HG03095 (cell line): Measurements from ENCODE around the gene SLC1A6.
"Not testable (repeated sequence)": the region's sequence is repeated elsewhere in the genome, so short reads cannot be mapped to it uniquely, and the experiment has no call there.

Experiments used
- ATAC-seq: cut with Tn5 transposase; IDR thresholded peaks from one replicate; pipeline ENCODE4 v1.9.1; 2021; ENCODE audit warnings: moderate library complexity; ENCODE audit not compliant: unreplicated experiment

Gene SLC1A6

DNA sequence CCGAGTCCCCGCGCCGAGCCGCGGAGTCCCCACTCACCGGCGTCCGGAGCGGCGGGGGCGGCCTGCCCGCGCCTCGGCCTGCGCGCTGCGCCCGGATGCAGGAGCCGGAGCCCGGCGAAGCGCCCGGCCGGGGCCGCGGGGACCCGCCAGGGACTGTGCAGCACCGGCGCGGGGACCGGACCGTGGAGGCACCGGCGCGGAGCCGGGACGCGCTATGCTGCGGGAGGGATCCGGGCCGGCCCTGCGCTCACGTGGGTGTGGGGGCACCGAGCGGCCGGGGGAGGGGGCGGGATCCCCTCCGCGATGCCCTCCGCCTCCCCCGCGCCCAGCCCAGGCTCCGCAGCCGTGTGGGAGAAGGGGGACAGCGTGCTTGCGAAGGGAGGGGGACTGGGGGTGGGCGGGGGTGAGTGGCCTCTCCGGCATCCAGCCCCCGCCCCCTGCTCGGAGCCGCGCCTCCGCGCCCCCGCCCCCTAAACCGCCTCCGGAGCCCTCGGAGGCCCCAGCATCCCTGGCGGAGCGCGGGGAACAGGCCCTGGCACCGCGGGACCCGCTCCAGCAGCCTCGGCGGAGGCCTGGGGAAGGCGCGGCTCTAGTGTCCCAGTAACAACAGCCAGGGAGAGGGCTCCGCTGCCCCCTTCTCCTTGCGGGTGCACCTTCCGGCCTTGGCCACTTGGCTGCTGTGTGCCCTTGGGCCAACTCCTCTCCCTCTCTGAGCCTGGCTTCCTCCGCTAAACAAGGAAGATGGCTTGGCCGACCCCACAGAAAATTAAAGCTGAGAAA is at the start of gene SLC1A6:
Gene SLC1A6 (minus strand): TSS at position 389 of the 780 bp plus-strand sequence. CDS start 6,954 bp downstream, outside the sequence.
- no peak for ATAC-seq

DNA sequence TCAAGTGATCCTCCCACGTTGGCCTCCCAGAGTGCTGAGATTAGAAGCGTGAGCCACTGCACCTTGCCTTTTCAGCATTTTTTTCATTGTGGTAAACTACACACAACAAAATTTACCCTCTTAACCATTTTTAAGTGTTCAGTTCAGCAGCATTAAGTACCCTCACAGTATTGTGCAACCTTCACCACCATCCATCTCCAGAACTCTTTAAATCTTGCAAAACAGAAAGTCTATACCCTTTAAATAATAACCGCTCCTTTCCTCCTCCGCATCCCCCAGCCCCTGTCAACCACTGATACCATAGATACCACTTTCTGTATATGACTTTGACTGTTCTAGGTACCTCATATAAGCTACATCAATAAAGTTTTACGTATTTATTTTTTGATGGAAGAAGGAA is 48.8 kb upstream of the SLC1A6 start:
- ATAC-seq: no peak

DNA sequence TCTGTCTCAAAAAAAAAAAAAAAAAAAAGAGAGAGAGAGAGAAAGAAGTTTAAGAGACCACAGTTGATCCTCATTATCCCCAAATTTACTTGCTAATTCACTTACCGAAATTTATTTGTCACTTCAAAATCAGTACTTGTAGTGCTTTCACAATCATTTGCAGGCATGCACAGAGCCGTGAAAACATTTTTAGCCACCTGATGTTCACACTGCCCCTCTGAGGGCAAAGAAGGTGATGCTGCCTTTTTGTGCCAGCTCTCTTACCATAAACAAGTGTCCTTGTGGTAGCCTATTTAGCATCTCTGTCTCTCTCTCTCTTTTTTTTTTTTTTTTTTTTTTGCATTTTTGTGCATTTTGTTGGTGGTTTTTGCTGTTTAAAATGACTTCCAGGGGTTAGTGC is 45.6 kb upstream of the SLC1A6 start:
- no peak for ATAC-seq

DNA sequence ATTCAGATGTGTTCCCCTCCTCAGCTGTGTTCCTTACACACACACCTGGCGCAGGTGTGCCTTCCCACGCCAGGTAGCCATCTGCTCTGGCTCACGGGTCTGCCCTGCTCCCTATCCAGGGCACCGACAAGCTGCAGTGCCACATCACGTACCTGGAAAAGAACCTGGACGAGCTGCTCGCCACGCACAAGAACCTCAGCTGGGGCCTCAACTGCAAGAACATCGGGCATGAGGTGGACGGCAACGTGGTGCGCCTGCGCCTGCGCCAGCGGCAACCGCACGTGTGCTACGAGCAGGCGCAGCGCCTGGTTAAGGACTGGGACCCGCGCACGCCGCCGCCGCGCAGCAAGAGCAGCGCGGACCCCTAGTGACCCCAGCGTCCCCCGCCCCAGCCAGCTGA is 43.1 kb upstream of the SLC1A6 start:
- no peak for ATAC-seq

DNA sequence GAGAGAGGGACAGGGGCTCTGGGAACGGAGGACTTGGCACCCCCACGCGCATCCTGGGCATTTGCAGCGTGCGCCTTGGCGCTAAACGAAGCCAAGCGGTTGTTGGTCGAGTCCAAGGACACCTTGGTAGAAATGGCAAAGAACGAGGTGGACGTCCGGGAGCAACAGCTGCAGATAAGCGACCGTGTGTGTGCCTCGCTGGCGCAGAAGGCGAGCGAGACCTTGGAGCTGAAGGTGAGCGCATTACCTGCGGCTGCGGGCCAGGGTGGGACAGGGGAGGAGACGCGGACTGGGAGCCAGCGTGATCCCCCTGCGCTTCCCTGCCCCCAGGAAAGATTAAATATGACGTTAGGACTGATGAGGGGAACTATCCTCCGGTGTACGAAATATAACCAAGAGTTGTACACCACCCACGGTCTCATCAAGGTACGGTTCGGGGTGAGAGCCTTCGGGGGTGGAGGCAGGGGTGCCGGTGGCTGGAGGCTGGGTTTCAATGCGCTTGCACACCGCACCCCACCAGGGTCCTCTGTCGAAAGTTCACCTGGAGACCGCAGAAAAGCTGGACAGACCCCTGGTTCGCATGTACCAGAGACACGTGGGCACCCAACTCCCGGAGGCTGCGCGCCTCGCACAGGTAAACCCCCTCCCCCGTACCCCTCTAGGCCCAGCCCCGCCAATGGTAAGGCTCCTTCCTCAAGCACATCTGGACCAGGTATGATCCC is 41.8 kb upstream of the SLC1A6 start:
- no peak for ATAC-seq

DNA sequence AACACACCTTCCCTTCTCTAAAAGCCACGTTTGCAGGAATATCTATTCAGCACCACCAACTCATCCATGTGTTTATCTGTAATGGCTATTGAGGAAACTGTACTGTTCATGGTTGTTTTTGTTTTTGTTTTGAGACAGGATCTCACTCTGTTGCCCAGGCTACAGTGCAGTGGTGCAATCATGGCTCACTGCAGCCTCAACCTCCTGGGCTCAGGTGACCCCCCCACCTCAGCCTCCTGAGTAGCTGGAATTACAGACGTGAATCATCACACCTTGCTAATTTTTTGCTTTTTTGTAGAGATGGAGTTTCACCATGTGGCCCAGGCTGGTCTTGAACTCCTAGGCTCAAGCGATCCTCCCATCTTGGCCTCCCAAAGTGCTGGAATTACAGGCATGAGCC is 39.2 kb upstream of the SLC1A6 start:
- not testable (repeated sequence) for ATAC-seq

DNA sequence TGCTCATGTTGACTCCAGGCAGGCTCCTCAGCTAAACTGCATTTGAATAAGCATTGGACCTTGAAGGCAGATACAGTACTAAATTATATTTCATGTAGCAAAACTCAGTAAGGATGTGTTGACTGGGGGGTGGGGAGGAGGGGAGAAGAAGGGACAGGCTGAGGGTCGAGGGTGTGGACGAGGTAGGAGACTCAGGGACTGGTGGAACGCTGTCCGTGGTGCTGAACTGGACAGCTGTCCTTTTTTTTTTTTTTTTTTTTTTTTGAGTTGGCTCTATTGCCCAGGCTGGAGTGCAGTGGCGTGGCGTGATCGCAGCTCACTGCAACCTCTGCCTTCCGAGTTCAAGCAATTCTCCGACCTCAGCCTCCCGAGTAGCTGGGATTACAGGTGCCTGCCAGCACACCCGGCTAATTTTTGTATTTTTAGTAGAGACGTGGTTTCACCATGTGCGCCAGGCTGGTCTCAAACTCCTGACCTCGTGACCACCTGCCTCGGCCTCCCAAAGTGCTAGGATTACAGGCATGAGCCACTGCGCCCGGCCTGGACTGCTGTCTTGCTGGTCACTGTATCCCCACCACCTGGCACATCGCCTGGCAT is 36.4 kb upstream of the SLC1A6 start:
- ATAC-seq: no peak

DNA sequence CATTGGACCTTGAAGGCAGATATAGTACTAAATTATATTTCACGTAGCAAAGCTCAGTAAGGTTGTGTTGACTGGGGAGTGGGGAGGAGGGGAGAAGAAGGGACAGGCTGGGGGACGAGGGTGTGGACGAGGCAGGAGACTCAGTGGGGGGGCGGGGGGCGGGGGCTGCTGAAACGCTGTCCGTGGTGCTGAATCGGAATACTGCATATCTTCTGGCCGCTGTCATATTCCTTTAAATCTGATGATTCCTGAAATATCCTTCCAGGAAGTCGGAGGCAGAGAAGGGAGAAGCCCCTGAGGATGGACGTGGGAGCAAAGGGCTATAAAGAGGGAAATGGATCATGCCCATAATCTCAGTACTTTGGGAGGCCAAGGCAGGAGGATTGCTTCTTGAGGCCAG is 34.9 kb upstream of the SLC1A6 start:
- ATAC-seq: no peak

DNA sequence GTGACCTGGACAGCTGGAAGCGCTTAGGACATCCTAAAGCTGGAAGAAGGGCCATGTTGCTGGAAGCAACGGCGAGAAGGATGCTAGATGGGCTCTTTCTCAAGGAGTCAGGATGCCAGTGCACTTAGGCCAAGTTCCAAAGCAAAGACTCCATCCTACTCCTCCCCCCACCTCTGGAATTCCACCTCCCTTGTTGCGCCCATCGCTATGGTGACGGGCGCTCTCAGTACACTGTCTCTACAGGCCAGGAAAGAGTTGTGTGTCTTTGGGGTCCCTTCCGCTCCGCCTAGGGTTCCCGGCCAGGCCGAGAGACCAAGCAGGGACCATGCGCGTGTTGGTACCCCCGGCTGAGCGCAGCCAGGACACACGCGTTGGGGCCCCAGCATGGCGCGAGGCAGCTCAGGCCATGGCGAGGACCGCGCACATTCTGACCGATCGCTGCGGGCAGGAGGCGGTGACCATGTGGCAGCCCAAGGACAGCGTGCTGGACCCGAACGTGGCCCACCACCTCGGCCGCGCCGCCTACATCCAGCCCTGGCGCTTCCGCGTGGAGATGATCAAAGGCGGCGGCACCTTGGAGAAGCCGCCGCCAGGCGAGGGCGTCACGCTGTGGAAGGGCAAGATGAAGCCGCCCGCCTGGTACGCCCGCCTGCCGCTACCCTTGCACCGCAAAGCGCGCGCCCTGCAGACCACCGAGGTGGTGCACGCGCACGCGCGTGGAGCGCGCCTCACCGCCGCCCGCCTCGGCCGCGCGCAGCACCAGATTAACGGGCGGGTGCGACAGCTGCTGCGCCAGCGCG is 31.0 kb upstream of the SLC1A6 start:
- no peak for ATAC-seq

DNA sequence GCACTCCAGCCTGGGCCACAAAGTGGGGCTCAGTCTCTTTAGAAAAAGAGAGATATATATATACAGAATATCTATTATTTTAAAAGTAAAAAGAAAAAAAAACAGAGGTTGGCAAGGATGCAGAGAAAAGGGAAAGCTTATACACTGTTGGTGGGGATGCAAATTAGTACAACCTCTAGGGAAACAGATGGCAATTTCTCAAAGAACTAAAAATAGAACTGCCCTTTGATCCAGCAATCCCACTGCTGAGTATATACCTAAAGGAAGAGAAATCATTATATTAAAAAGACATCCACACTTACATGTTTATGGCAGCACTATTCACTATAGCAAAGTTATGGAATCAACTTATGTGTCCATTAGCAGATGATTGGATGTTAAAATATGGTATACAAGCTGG is 28.6 kb upstream of the SLC1A6 start:
- ATAC-seq: no peak

DNA sequence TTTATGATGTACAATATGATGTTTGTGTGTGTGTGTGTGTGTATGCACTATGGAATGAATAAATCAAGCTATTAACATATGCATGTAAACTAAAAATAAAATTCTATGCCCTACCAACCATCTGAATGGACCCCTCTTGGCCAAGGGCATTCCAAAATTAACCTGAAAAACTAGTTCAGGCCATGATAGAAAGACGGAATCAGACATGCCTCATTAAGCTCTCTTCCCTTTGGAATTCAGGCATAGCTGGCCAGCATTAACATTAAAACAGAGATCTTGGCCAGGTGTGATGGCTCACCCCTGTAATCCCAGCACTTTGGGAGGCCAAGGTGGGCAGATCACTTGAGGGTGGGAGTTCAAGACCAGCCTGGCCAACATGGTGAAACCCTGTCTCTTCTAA is 18.3 kb upstream of the SLC1A6 start:
- no peak for ATAC-seq

DNA sequence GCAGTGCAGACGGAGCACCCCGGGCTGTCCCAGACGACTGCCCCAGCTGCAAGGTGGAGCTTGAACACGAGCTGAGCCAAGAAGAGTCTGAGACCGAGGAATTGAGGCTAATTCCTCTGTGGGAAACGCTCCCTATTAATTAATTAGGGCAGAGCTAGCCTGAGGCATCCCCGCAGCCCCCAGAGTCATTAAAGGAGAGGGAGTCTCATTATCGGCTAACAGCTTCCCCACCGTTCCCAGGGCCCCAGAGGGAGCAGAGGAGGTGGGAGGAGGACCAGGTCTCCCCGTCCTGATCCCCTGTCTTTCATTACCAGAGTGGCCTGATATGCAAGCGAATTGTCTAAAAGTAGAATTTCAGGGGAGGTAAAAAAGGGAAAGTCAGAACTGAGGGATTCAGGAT is 13.1 kb upstream of the SLC1A6 start:
- no peak for ATAC-seq

DNA sequence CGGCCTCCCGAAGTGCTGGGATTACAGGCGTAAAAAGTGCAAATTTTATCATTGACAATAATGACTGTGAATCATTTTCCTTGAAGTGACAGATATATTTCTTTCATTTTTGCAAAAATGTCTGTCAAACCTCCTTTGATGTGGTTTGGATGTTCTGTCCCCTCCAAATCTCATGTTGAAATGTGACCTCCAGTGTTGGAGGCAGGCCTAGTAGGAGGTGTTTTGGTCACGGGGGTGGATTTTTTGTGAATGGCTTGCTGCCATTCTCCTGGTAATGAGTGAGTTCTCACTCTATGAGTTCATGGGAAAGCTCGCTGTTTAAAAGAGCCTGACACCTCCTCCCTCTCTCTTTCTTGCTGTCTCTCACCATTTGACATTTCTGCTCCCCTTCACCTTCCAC is 5.5 kb upstream of the SLC1A6 start:
- no peak for ATAC-seq

DNA sequence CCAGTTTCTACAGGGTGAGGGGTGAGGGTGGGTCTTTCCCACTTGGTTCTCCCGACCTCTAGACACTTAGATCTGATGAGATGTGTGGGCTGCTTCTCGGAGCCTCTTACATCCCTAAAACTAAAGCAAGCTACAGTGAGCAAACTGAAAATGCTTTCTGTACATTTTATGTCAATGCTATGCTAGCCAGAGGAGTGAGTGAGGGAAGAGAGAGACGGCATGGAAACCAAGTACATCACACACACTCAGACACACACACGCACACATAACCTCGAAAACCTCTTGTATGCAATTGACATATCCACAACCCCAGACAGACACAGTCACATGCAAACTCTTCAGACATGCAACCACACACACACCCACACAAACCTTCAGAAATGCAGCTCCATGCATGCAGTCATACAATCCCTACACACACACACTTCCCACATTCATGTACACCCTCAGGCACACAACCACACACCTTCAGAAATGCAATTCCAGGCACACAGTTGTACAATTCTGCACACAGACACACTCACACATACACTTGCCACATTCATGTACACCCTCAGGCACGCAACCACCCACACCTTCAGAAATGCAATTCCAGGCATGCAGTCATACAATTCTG is 1.4 kb downstream of the SLC1A6 start:
- no peak for ATAC-seq

DNA sequence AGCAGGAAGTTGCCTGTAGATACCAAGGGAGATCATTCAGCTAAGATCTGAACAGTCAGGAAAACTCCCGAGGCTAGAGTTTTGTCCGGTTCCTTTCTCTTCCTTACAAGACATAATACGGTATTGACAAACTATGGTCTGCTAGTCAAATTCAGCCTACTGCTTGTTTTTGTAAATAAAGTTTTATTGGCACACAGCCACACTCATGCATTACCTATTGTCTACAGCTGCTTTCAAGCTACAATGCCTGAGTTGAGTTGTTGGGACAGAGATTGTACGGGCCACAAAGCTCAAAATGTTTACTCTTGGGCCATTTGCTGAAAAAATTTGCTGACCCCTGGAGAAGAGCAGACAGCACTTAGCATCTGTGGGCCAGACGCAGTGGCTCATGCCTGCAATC is 2.5 kb downstream of the SLC1A6 start:
- no peak for ATAC-seq

DNA sequence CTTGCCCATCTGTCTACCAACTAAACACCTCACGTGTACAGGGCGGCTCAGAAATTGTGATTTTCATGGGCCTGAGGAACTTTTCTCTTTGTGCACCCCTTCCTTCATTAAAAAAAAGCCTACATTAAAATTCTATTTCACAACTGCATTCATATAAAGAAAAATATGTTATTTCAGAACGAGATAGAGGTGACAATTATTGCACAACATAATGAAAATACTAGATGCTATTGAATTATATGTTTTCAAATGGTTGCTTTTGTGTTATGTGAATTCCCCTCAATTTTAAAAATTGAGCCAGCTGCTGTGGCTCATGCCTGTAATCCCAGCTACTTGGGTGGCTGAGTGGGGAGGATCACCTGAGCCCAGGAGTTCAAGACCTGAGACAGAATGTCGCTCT is 5.2 kb downstream of the SLC1A6 start:
- ATAC-seq: no peak

DNA sequence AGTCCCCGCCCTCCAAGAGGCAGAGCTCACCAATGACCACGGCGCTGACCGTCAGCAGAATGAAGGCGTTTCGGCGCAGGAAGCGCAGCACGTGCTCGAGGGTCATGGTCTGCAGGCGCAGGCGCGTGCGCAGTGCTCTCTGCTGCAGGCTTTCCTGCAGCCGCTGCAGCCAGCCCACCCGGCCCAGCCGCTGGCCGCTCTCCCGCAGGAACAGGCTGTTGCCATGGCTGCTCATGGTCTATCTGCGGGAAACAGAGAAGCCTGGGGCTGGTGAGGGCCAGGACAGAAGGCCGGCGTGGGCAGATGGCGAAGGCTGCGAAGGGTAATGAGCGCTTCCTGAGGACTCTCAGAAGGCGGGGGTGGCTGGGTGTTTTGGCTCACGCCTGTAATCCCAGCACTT is 7.0 kb downstream of the SLC1A6 start:
- no peak for ATAC-seq

DNA sequence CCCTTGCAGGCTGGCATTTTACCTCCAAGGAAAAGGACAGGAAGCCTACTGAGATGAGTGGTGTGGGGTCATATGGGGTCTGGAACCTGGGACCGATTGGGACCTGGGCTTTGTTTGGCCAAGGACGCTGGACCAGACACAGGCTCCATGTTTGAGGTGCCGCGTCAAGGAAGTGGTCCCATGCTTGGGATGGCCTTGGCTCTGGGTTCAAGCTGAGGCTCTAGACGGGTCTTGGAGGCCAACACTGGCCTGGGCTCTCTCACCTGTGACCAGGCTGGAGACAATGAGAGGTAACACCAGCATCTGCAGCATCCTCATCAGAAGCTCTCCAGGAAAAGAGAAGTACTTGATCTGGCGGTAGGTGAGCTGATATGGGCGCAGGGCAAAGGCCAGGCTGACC is 8.2 kb downstream of the SLC1A6 start:
- ATAC-seq: no peak

DNA sequence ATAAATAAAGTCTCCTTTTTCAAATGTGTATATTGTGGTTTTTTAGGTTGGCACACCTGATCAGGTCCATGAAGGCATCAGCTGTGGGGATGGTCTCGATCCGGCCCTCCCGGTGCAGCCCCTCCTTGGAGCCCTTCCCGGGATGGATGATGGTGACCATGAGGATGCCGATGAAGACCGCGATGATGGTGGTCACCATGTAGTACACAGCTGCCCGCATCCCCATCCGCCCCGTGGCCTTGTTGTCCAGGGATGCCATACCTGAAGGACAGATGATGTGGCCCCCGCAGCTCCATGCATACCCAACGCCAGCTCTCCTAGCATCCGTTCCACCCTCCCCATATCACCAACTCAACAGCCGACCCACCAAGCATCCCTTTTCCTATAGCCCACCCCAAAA is 11.4 kb downstream of the SLC1A6 start:
- no peak for ATAC-seq

DNA sequence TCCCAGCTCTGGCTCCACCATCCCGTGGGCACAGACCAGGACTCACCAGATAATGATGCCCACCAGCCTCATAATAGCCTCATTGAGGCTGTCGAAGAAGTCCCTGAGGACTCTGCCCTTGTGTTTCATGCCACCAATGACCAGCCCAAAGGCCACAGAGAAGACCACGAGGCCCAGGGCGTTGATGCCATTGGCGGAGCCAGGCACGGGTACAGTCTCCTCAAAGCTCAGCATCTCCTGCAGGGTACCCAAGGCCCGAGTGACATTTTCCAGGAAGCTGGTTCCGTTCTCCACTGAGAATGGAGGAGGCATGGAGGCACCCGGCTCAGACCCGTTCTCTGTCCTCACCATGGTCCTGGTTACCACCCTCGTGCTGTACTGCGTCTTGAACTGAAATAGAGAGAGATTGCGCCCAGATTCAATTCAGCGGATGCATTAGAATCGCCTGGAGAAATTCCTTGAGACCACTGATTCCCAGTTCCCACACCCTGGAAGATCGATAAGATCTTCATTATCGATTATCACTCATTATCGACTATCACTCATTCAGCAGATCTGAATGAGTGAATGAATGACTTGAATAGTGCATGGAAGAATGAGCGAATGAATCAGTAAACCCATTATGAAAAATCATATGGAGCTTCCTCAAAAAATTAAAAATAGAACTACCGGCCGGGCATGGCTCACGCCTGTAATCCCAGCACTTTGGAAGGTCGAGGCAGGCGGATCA is 17.5 kb downstream of the SLC1A6 start:
- no peak for ATAC-seq
